Measurements from ENCODE around the gene GCC2.
"Not testable (repeated sequence)": the region's sequence is repeated elsewhere in the genome, so short reads cannot be mapped to it uniquely, and the experiment has no call there.

The GCC2 gene

DNA sequence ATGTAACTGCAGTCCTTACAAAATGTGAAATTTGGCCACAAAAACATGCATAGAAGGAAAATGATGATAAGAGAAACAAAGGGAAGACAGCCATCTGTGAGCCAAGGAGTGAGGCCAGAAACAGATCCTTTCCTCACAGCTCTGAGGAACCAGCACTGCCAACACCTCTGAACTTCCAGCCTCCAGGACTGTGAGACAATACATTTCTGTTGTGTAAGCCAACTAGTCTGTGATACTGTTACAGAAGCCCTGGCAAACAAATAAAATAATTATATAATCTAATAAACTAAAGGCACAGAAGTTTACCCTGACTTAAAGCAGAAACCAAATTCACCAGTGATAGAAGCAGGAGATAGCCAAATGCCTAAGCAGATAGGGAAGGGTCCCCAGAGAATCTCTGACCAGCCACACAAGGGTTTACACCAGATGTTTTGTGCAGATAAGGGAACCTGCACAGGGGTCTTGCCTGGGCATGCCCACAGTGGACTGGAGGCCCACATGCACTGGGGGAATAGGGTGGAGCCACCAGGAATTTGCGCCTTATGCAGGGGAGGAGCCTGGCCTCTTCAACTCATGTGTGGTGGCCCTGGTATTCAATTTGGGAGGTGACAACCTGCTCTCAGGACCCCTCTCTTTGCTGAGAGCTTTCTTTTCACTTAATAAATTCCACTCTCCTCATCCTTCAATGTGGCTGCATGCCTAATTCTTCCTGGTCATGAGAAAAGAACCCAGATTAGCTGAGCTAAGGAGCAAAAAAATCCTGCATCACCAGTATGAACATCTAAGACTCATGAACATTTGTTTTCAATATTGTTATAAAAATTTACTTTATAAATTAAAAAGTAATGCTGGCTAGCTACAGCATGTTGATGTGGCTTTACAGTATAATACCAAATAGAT is 3.8 kb upstream of the GCC2 start:
- DNase-seq (ENCODE audit: low read depth in 2 of 2): no peak

- no peak for DNase-seq (ENCODE audit: low read depth in 2 of 2)
Measured at GRCh38 chr2:108446703-108447102, 2.3 kb upstream of the GCC2 start.

GRCh38 chr2:108447947-108448677 is 894 bp upstream of the GCC2 start:
- DNase-seq (ENCODE audit: low read depth in 2 of 2): no peak

DNA sequence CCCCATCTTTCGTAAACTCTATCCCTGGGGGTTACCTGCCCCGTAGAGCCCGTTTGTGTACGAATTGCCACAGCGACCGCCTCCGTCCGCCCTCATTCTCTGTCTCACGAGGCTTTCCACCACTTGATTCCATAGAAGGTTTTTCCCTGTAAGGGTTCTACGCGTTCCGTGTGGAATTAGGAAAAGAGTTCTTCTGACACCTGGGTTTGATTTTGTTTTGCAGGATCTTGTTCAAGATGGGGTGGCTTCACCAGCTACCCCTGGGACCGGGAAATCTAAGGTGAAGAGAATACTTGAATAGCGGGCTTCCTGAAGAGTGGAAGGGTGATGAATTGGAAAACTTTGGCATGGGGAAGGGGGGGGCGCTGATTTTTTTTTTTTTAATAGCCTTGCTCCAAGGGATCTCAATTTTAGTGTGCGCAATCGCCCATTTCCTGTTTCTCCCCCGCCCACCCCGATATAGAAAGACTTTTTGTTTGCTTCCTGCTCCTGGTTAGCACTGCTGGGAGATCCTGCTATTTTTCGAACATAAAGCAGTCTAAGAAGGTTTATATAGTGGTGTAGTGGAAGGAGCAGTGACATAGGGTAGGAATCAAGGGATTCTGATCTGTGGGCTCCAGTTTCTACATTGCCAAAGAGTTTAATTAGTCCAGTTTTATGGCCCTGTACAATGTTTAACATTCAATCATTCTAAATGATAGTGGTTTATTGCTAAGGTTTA is 564 bp downstream of the GCC2 start:
- no peak for DNase-seq (ENCODE audit: low read depth in 2 of 2)

GRCh38 chr2:108450863-108451262 is 1.9 kb downstream of the GCC2 start:
- DNase-seq (ENCODE audit: low read depth in 2 of 2): no peak

- DNase-seq (ENCODE audit: low read depth in 2 of 2): no peak
Measured at GRCh38 chr2:108451976-108452375, 3.0 kb downstream of the GCC2 start.

GRCh38 chr2:108453530-108453929 is 4.5 kb downstream of the GCC2 start:
- not testable (repeated sequence) for DNase-seq (ENCODE audit: low read depth in 2 of 2)

DNA sequence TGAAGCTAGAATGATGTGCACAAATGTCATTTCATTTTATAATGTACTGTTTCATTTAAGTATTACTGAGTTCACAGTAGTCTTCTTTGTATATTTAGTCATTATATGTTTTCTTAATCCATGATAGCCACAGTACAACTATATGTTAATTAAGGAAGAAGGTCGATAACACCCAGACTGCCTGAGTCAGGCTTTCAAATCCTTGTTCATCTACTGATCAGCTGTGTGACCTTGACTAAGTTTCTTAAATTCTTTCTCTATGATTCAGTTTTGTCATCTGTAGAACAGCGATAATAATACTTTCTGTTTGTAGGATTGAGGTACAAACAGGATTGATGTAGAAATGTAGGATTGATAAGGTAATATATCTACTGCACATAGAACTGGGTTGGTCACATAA is 5.4 kb downstream of the GCC2 start:
- DNase-seq (ENCODE audit: low read depth in 2 of 2): no peak

GRCh38 chr2:108455571-108455970 is 6.6 kb downstream of the GCC2 start:
- no peak for DNase-seq (ENCODE audit: low read depth in 2 of 2)

DNA sequence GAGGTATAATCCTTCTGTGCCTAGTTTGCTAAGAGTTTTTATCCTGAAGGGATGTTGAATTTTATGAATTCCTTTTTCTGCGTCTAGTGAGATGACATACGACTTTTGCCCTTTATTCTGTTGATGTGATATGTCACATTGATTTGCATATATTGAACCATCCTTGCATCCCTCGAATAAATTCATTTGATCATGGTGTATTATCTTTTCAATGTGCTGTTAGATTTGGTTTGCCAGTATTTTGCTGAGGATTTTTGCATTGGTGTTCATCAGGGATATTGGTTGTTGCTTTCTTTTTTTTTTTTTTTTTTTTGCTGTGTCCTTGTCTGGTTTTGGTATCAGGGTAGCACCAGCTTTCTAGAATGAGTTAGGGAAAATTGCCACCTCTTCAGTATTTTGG is 9.1 kb downstream of the GCC2 start:
- no peak for DNase-seq (ENCODE audit: low read depth in 2 of 2)

GRCh38 chr2:108459441-108459840 is 10.4 kb downstream of the GCC2 start:
- no peak for DNase-seq (ENCODE audit: low read depth in 2 of 2)

DNA sequence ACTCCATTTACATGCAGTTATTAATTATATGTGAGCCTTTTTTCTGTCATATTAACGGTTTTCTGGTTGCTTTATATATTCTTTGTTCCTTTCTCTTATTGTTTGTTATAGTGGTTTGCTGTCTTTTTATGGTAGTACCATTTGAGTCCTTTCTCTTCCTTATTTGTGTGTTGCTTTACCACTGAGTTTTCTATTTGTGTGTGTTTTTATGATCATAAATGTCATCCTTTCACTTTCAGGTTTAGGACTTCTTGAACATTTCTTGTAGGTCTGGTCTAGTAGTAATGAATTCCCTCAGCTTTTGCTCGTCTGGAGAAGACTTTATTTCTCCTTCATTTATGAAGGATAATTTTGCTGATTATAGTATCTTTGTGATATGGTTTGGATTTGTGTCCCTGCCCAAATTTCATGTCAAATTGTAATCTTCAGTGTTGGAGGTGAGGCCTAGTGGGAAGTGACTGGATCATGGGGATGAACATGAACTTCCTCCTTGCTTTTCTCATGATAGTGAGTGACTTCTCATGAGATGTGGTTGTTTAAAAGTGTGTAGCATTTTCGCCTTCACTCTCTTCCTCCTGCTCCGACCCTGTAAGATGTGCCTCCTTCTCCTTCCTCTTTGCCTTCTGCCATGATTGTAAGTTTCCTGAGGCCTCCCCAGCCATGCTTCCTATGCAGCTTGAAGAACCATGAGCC is 11.5 kb downstream of the GCC2 start:
- DNase-seq (ENCODE audit: low read depth in 2 of 2): no peak

GRCh38 chr2:108477099-108477498 is 28.1 kb downstream of the GCC2 start:
- DNase-seq (ENCODE audit: low read depth in 2 of 2): no peak

GRCh38 chr2:108485253-108485652 is 36.2 kb downstream of the GCC2 start:
- no peak for DNase-seq (ENCODE audit: low read depth in 2 of 2)

DNA sequence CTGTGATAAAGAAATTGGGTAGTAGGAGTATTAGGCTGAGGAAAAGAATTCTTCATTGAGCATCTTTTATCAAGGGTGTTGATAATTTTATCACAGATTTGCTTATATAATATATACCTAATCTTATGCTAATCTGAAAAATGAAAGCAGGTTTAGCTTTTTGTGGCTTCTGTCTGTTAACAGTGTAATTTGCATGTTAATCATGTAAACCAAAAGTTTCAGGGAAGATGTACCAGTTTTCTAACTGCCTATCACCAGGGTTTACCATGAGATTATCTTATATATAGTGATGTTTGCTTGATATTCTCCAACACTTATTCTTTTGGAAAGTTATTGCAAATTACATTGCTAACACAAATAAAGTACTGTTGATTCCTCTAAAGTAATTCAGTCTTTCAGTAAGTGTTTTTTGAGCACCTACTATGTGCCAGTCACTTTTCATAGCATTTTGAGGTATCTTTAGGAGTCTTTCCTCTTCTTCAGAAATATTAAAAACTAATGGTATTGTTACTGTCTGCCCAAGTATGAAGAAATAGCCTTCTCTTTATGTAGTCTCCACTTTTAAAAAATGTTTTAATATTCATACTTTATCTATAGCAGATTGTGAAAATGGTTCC is 41.6 kb downstream of the GCC2 start:
- no peak for DNase-seq (ENCODE audit: low read depth in 2 of 2)

- DNase-seq (ENCODE audit: low read depth in 2 of 2): no peak
Measured at GRCh38 chr2:108491848-108492247, 42.8 kb downstream of the GCC2 start.

DNA sequence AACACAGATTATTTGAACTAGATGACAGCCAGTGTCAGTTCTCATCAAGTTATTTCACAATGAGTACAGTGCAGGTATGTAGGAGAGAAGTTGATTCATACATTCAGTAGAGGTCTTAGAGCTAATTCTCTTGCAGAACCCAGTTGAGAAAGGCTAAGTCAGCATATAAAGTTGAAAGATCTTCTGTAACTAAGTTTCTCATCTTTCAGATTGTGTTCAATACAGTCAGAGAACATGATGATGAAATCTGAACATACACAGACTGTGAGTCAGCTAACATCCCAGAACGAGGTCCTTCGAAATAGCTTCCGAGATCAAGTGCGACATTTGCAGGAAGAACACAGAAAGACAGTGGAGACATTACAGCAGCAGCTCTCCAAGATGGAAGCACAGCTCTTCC is 43.4 kb downstream of the GCC2 start:
- no peak for DNase-seq (ENCODE audit: low read depth in 2 of 2)

DNA sequence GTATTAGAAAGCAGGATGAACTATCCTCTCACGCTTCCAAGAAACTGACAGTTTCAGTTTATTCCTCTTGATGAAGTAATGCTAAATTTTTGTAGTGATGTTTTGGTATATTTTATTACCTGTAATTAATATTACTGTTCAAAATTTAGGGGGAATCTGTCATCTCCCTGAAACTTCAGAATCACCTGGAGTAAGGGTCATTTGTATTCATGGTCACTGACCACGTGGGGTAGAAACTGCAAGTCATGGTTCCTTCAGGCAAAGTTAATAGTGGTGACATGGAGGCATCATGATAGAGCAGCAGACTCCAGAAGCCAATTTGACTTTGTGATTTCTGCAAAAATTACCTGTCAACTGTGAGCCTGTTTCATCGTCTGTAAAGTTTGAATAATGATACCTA is 47.2 kb downstream of the GCC2 start:
- not testable (repeated sequence) for DNase-seq (ENCODE audit: low read depth in 2 of 2)

DNA sequence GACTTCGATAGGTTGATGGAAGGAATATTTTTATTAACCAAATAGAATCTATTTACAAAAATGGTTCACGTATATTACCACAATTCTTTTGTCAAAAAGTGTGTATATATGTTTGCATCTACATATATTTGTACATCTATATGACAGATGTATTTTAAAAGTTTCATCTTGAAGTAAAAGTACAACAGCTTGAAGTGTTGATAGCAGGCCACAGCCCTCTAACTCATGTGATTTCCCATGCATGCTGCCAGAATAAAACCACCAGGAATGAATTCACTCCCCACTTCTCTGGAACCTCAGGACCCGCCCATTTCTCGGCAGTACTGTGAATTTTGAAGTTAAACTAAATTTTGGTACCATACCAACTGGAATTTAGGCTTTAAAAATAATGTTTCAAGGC is 58.6 kb downstream of the GCC2 start:
- DNase-seq (ENCODE audit: low read depth in 2 of 2): not testable (repeated sequence)

- DNase-seq (ENCODE audit: low read depth in 2 of 2): not testable (repeated sequence)
Measured at GRCh38 chr2:108512431-108512830, 63.4 kb downstream of the GCC2 start.

DNA sequence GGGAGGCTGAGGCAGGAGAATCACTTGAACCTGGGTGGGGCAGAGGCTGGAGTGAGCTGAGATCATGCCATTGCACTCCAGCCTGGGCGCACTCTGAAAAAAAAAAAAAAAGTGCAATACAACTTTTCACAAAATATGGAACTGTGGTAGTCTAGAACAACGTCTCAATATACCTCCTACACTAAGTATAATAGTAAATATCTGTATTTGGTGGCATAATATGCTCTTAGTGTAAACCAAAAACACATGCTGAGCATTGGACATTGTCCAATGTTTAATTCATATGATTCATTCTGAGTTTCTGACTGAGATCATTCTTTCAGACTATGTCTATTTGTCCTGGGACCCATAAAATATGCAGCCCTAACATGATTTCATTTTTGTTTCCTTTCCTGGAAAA is 65.5 kb downstream of the GCC2 start:
- DNase-seq (ENCODE audit: low read depth in 2 of 2): not testable (repeated sequence)
